ENCODE data around the gene HLA-DQB2.
"Not testable (repeated sequence)": the region's sequence is repeated elsewhere in the genome, so short reads cannot be mapped to it uniquely, and the experiment has no call there.

Gene HLA-DQB2

DNA sequence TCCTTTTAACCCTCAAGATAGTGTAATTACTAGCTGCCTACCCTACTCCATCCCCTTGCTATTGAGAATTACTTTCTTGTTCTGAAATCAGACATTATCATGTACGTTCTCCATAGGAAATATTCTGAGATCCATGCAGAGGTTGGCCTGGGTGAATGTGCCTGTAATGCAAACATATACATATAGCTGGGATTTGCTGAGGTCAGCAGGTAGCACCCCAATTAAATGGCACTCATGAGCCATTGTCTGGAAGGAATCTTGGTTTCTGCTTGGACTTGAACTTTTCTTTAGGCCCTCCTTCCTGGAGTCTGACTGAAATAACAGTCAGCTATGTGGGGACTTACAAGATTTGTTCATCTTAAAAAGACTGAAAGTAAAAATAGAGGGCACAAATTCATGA, 3.7 kb downstream of the HLA-DQB2 start:
- no peak overlapping the region for H3K4me3 ChIP-seq (ENCODE audit: control insufficient read depth, low read depth, low read length)
- TF ChIP-seq, protein P1, sequence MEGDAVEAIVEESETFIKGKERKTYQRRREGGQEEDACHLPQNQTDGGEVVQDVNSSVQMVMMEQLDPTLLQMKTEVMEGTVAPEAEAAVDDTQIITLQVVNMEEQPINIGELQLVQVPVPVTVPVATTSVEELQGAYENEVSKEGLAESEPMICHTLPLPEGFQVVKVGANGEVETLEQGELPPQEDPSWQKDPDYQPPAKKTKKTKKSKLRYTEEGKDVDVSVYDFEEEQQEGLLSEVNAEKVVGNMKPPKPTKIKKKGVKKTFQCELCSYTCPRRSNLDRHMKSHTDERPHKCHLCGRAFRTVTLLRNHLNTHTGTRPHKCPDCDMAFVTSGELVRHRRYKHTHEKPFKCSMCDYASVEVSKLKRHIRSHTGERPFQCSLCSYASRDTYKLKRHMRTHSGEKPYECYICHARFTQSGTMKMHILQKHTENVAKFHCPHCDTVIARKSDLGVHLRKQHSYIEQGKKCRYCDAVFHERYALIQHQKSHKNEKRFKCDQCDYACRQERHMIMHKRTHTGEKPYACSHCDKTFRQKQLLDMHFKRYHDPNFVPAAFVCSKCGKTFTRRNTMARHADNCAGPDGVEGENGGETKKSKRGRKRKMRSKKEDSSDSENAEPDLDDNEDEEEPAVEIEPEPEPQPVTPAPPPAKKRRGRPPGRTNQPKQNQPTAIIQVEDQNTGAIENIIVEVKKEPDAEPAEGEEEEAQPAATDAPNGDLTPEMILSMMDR (IDR thresholded peaks at IDR 0.05; ENCODE audit: control insufficient read depth, insufficient read depth, low read depth, low read length, missing control alignments), result no peak
- no peak for DNase-seq (ENCODE audit: low read depth)

DNA sequence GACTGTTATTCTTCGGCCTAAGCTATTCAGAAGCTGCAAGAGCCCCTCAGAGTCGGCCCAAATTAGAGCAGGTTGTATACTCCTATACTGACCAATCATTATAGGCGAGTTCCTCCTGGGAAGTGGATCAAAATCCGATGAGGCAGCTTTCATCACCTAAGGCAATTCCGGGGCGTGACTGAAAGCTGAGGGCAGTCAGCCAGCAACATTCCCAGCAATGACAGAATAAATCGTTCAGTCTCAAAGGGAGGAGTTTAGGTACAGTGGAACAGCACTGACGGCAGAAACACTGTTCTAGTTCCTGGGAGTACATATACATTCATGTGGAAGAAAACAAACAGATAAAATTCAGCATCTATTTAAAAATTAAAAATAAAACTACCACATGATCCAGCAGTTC, 10.8 kb downstream of the HLA-DQB2 start:
- H3K4me3 ChIP-seq (ENCODE audit: control insufficient read depth, low read depth, low read length), result no peak overlapping the region
- TF ChIP-seq, protein P1 (IDR thresholded peaks at IDR 0.05; ENCODE audit: control insufficient read depth, insufficient read depth, low read depth, low read length, missing control alignments), result no peak
- no peak for DNase-seq (ENCODE audit: low read depth)

GRCh38 chr6:32745649-32746048, 17.7 kb downstream of the HLA-DQB2 start:
- not testable (repeated sequence) for DNase-seq (ENCODE audit: low read depth); H3K4me3 ChIP-seq (ENCODE audit: control insufficient read depth, low read depth, low read length)

GRCh38 chr6:32744776-32745175, 18.6 kb downstream of the HLA-DQB2 start:
- DNase-seq (ENCODE audit: low read depth), result no peak
- TF ChIP-seq, protein P1 (IDR thresholded peaks at IDR 0.05; ENCODE audit: control insufficient read depth, insufficient read depth, low read depth, low read length, missing control alignments), result no peak
- no peak overlapping the region for H3K4me3 ChIP-seq (ENCODE audit: control insufficient read depth, low read depth, low read length)

DNA sequence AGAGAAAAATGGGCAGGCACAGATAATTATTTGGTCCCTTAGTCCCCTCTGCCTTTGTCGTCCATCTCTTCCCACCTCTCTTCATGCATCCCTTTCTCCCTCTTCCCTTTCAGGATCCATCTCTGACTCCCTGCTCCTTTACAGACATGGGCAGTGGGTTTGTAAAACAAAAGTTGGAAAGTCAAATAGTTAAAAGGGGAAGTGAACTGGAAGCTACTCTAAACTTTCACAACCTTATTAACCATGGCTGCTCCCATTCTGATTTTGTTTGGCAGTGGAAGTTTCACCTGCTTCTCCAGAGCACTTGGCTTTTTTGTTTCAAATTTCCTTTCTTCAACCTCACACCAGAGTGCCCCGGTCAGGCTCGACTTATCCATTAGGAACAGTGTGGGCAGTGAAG, 21.0 kb downstream of the HLA-DQB2 start:
- no peak overlapping the region for H3K4me3 ChIP-seq (ENCODE audit: control insufficient read depth, low read depth, low read length)
- TF ChIP-seq, protein P1 (IDR thresholded peaks at IDR 0.05; ENCODE audit: control insufficient read depth, insufficient read depth, low read depth, low read length, missing control alignments), result no peak
- DNase-seq (ENCODE audit: low read depth), result no peak

- TF ChIP-seq, protein P1 (IDR thresholded peaks at IDR 0.05; ENCODE audit: control insufficient read depth, insufficient read depth, low read depth, low read length, missing control alignments), result no peak
- H3K4me3 ChIP-seq (ENCODE audit: control insufficient read depth, low read depth, low read length), result no peak within 1 kb of the TSS
- DNase-seq (ENCODE audit: low read depth), result no peak
These were observed 22.0 kb downstream of the HLA-DQB2 start, which contains the start of gene HLA-DQA2 for GRCh38 chr6:32741031-32741960. HLA-DQA2 (plus strand) TSS chr6:32741391; CDS start chr6:32741444, 53 bp downstream.

DNA sequence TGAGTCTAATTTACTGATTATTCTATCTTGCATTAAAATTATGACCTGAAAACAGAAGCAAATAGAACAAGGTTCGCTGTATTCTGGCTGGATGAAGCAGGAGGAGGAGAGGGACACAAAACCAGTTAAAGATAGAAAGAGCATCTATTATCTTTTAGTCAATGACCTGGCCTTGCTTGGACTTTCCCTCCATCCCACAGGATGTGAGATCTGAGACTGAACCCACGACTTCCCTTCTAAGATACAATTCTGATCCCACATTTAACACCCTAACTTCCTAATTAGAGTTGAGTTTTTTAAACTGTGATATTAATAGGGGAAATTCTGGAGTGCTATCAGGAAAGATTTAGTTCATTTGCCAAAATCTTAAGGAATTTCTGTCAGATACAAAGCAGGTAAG, 25.2 kb downstream of the HLA-DQB2 start:
- DNase-seq (ENCODE audit: low read depth), result no peak
- TF ChIP-seq, protein P1 (IDR thresholded peaks at IDR 0.05; ENCODE audit: control insufficient read depth, insufficient read depth, low read depth, low read length, missing control alignments), result no peak
- H3K4me3 ChIP-seq (ENCODE audit: control insufficient read depth, low read depth, low read length), result no peak overlapping the region
